SK-N-SH (cell line): Measurements from ENCODE around the gene PHF12. TPM values are rescaled to one million over a fixed set of nuclear protein-coding genes. Genes with fewer than 3 reads are reported as not detected.

Experiments
- CTCF ChIA-PET: fragments of 300-600, 350-600 bp; formaldehyde crosslinking; extraction: SDS; loops from one replicate; lab custom pipeline; 2021; lab: Yijun Ruan, JAX
- POLR2A ChIA-PET: fragments of 350-600 bp; sonication (Branson Sonifier 250); formaldehyde crosslinking; extraction: SDS; loops from one replicate; lab custom pipeline; 2020; ENCODE audit warnings: antibody characterized with exemption, inconsistent platforms; lab: Yijun Ruan, JAX
- DNase-seq: peaks from one replicate; pipeline ENCODE4 v3.0.0; 2012
- H2AFZ ChIP-seq: fragments of 200-600 bp; sonication (generic); 2 replicates; pipeline ENCODE4 v1.8.1; 2016; ENCODE audit warnings: antibody characterized with exemption, mild to moderate bottlenecking, low read depth
- H3F3A ChIP-seq: fragments of 200-600 bp; sonication (generic); replicated peaks from 2 replicates; pipeline ENCODE3; 2016; ENCODE audit warnings: antibody characterized with exemption, mild to moderate bottlenecking; ENCODE audit not compliant: insufficient read depth
- H3K27ac ChIP-seq, 2 experiments: fragments of 200-500 bp in 1 of 2; fragments of 200-600 bp in 1 of 2; sonication (Bioruptor generic) in 1 of 2; sonication (generic), shearing (Covaris generic) in 1 of 2; 2 replicates each; pipeline versions ENCODE4 v1.5.1 to v1.6.1; 2014 to 2016; ENCODE audit warnings: low read depth in 2 of 2, inconsistent platforms in 1 of 2, low read length in 1 of 2, mild to moderate bottlenecking in 1 of 2, mixed read lengths in 1 of 2
- H3K27me3 ChIP-seq: fragments of 200-600 bp; sonication (generic), shearing (Covaris generic); 2 replicates; pipeline ENCODE4 v1.6.1; 2016; ENCODE audit warnings: mixed run types; ENCODE audit not compliant: insufficient read depth
- H3K36me3 ChIP-seq, 2 experiments: fragments of 200-500 bp in 1 of 2; fragments of 200-600 bp in 1 of 2; sonication (Bioruptor generic) in 1 of 2; sonication (generic) in 1 of 2; replicated peaks in 1 of 2; 2 replicates each; pipeline versions ENCODE3 to v1.5.1; 2014 to 2016; ENCODE audit warnings: low read length in 1 of 2, mild to moderate bottlenecking in 1 of 2; ENCODE audit not compliant: insufficient read depth in 2 of 2, control insufficient read depth in 1 of 2
- H3K4me1 ChIP-seq, 2 experiments: fragments of 200-500 bp in 1 of 2; fragments of 200-600 bp in 1 of 2; sonication (Bioruptor generic) in 1 of 2; sonication (generic), shearing (Covaris generic) in 1 of 2; 2 replicates each; pipeline versions ENCODE4 v1.5.1 to v1.6.1; 2014 to 2016; ENCODE audit warnings: low read depth in 1 of 2, low read length in 1 of 2, mixed run types in 1 of 2; ENCODE audit not compliant: insufficient read depth in 2 of 2, control insufficient read depth in 1 of 2
- H3K4me2 ChIP-seq: fragments of 200-600 bp; sonication (generic), shearing (Covaris generic); 2 replicates; pipeline ENCODE4 v1.6.1; 2017; ENCODE audit warnings: mixed run types
- H3K4me3 ChIP-seq, 2 experiments: fragments of 200-500 bp in 1 of 2; fragments of 200-600 bp in 1 of 2; sonication (Bioruptor generic) in 1 of 2; sonication (generic), shearing (Covaris generic) in 1 of 2; 2 replicates each; pipeline versions ENCODE4 v1.5.1 to v1.8.1; 2014 to 2016; ENCODE audit warnings: low read depth in 2 of 2, inconsistent platforms in 1 of 2, low read length in 1 of 2, mild to moderate bottlenecking in 1 of 2, mixed read lengths in 1 of 2, moderate library complexity in 1 of 2
- H3K79me2 ChIP-seq: fragments of 200-600 bp; sonication (generic); 2 replicates; pipeline ENCODE4 v1.8.1; 2017; ENCODE audit warnings: mild to moderate bottlenecking; ENCODE audit not compliant: insufficient read depth
- H3K9ac ChIP-seq: fragments of 200-600 bp; sonication (generic); 2 replicates; pipeline ENCODE4 v1.6.1; 2017; ENCODE audit warnings: mixed run types
- H3K9me2 ChIP-seq: fragments of 200-600 bp; sonication (generic); 2 replicates; pipeline ENCODE4 v1.6.1; 2017; ENCODE audit warnings: mixed run types
- H3K9me3 ChIP-seq: fragments of 200-600 bp; sonication (generic); 2 replicates; pipeline ENCODE4 v1.6.1; 2017; ENCODE audit warnings: mixed run types, mild to moderate bottlenecking, moderate library complexity
- H4K20me1 ChIP-seq: fragments of 200-600 bp; sonication (generic); 2 replicates; pipeline ENCODE4 v1.6.1; 2017; ENCODE audit warnings: mild to moderate bottlenecking, mixed run types; ENCODE audit not compliant: insufficient read depth
- ELF1 ChIP-seq: IDR thresholded peaks from 2 replicates; pipeline ENCODE4 v1.4.0; 2012
- EZH2phosphoT487 ChIP-seq: fragments of 200-600 bp; sonication (generic); IDR thresholded peaks from 2 replicates; pipeline ENCODE4 v1.6.1; 2017; ENCODE audit warnings: low read depth, mixed run types, mild to moderate bottlenecking, antibody characterized with exemption, moderate library complexity, borderline replicate concordance
- FOSL2 ChIP-seq: IDR thresholded peaks from 2 replicates; pipeline ENCODE4 v1.4.0; 2012; ENCODE audit warnings: low read depth, mild to moderate bottlenecking, moderate library complexity, borderline replicate concordance
- FOXJ3 ChIP-seq: sonication (generic); formaldehyde crosslinking; IDR thresholded peaks from 2 replicates; pipeline ENCODE4 v1.5.1; 2020; ENCODE audit warnings: mild to moderate bottlenecking, missing genetic modification reagents
- GATA2 ChIP-seq: sonication (generic); formaldehyde crosslinking; IDR thresholded peaks from 2 replicates; pipeline ENCODE4 v1.5.0; 2020; ENCODE audit warnings: mild to moderate bottlenecking, missing genetic modification reagents
- JUND ChIP-seq: IDR thresholded peaks from 2 replicates; pipeline ENCODE4 v1.4.0; 2012
- MEF2A ChIP-seq: IDR thresholded peaks from 2 replicates; pipeline ENCODE4 v1.4.0; 2012; ENCODE audit warnings: low read depth, borderline replicate concordance
- MXI1 ChIP-seq: IDR thresholded peaks from 2 replicates; pipeline ENCODE4 v1.6.1; 2012; ENCODE audit warnings: mild to moderate bottlenecking, low read depth, low read length, improper control_type of control experiment
- NRF1 ChIP-seq: IDR thresholded peaks from 2 replicates; pipeline ENCODE4 v1.6.1; 2012; ENCODE audit warnings: low read depth, mild to moderate bottlenecking, low read length
- PBX3 ChIP-seq: IDR thresholded peaks from 2 replicates; pipeline ENCODE4; 2012
- POLR2AphosphoS5 ChIP-seq: IDR thresholded peaks from 2 replicates; pipeline ENCODE4 v1.6.1; 2012; ENCODE audit warnings: low read depth, low read length
- RAD21 ChIP-seq: IDR thresholded peaks from 2 replicates; pipeline ENCODE4 v1.6.1; 2012; ENCODE audit warnings: mild to moderate bottlenecking, low read length
- RXRA ChIP-seq: IDR thresholded peaks from 2 replicates; pipeline ENCODE4 v1.4.0; 2012; ENCODE audit warnings: low read depth, mild to moderate bottlenecking, borderline replicate concordance
- SIN3A ChIP-seq: IDR thresholded peaks from 2 replicates; pipeline ENCODE4 v1.6.1; 2012; ENCODE audit warnings: low read depth, mild to moderate bottlenecking, low read length, moderate library complexity, borderline replicate concordance
- SMC3 ChIP-seq: IDR thresholded peaks from 2 replicates; pipeline ENCODE4 v1.6.1; 2012; ENCODE audit warnings: low read depth, low read length, improper control_type of control experiment
- TAF1 ChIP-seq: IDR thresholded peaks from 2 replicates; pipeline ENCODE4 v1.6.1; 2012; ENCODE audit warnings: low read depth, mild to moderate bottlenecking, low read length, moderate library complexity, borderline replicate concordance
- TCF12 ChIP-seq: IDR thresholded peaks from 2 replicates; pipeline ENCODE4 v1.4.0; 2012
- TEAD4 ChIP-seq: IDR thresholded peaks from 2 replicates; pipeline ENCODE4 v1.4.0; 2012; ENCODE audit warnings: mild to moderate bottlenecking, borderline replicate concordance; ENCODE audit not compliant: insufficient read depth
- USF2 ChIP-seq: fragments of 150-350 bp; IDR thresholded peaks from 2 replicates; pipeline ENCODE4 v1.6.1; 2017; ENCODE audit warnings: antibody characterized with exemption, low read length, low read depth, borderline replicate concordance
- YY1 ChIP-seq: IDR thresholded peaks from 2 replicates; pipeline ENCODE4 v1.4.0; 2012; ENCODE audit warnings: low read depth, mild to moderate bottlenecking
- WGBS: methylation state at CpG from one replicate; pipeline ENCODE4 v1.1.6; 2017; ENCODE audit warnings: low lambda C conversion rate; 5-methylcytosine and 5-hydroxymethylcytosine counted together
- polyA plus RNA-seq, 3 experiments: library from polyadenylated mRNA; depleted of rRNA; stranded (reverse); fragments of >200 nt; gene quantifications; 2 replicates each; pipeline ENCODE4 v1.2.3, GENCODE V29; 2012
- TF ChIP-seq, protein P1 (sequence below): fragments of 150-350 bp; IDR thresholded peaks from 2 replicates; pipeline ENCODE4 v1.6.1; 2016; ENCODE audit warnings: mild to moderate bottlenecking, low read depth, low read length

PHF12 gene
- polyA plus RNA-seq, 1 of the 3 experiments (the other 2 are of a cell fraction) = 24.0 TPM

DNA sequence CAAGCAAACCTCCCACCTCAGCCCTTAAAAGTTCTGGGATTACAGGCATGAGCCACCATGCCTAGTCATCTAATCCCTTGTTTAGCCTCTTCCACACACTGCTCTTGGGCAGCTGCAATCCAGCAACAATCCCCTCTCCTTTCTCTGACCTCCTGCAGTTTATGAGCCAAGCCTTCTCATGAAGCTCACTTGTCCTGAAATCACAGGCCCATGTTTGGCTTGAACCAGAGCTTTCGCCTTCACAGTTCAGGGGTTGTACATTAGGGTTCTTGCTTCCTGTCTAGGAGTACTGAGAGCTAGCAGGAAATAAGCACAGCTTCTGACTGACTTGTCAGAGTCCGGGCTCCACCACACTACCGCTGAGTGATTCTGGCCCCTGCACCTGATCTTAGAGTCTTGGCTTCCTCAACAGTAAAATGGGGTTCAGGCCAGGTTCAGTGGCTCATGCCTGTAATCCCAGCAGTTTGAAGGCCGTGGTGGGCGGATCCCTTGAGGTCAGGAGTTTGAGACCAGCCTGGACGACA is 80.2 kb downstream of the PHF12 start:
- Histone ChIP-seq H3K27ac (no peak overlapping the region), H3F3A (peaks cover 3% of the 10 kb centered on the region), H3K79me2 (no peaks in the 10 kb centered on the region), H3K9me2 (no peaks in the 10 kb centered on the region), H3K4me3 (no peak overlapping the region), H4K20me1 (no peaks in the 10 kb centered on the region), H3K36me3 (no peaks in the 10 kb centered on the region), H3K27me3 (no peaks in the 10 kb centered on the region), H3K9me3 (no peaks in the 10 kb centered on the region), H2AFZ (no peak overlapping the region), H3K4me2 (no peak overlapping the region), H3K4me1 (no peaks in the 10 kb centered on the region), H3K9ac (no peak overlapping the region)
- WGBS = 98% methylated on average over 6 of the region's 6 CpGs
- POLR2A ChIA-PET = no interaction called here
- CTCF ChIA-PET = interaction anchor here (1.1 to 2.0 kb wide), 2 partner anchors 11 to 107 kb away, joined by 4 to 6 read pairs; no protein-coding TSS in a partner anchor
- TF ChIP-seq SIN3A (no peak), MXI1 (no peak), JUND (no peak), USF2 (no peak), TAF1 (no peak), RXRA (no peak), ELF1 (no peak), PBX3 (no peak), TCF12 (no peak), SMC3 (no peak)
- DNase-seq = no peak

DNA sequence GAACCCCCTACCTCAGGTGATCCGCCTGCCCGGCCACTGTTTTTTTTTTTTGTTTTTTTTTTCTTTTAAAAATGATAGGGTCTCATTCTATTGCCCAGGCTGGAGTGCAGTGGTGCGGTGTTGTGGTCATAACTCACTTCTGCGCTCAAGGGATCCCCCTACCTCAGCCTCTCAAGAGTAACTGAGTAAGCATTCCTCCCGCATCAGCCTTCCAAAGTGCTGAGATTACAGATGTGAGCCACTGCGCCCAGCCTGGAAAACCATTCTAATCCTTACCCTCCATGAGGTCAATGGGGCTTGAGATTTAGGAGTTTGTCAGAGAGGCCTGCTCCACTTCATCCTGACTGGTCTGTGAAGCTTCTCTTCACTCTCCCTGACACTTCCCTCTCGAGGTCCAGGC is 84.0 kb downstream of the PHF12 start:
- Histone ChIP-seq H3K9me2 (no peaks in the 10 kb centered on the region), H3K4me3 (no peak overlapping the region), H3K9me3 (no peaks in the 10 kb centered on the region), H3F3A (no peaks in the 10 kb centered on the region), H3K4me2 (no peak overlapping the region), H3K79me2 (no peaks in the 10 kb centered on the region), H3K27me3 (no peaks in the 10 kb centered on the region), H3K36me3 (no peaks in the 10 kb centered on the region), H2AFZ (no peak overlapping the region), H4K20me1 (no peaks in the 10 kb centered on the region), H3K9ac (no peak overlapping the region), H3K27ac (no peak overlapping the region), H3K4me1 (no peaks in the 10 kb centered on the region)
- TF ChIP-seq TEAD4 = no peak
- no peak for TF ChIP-seq SIN3A
- TF ChIP-seq POLR2AphosphoS5 = no peak
- no peak for TF ChIP-seq TCF12
- no peak for TF ChIP-seq MXI1
- TF ChIP-seq EZH2phosphoT487 = no peak
- TF ChIP-seq YY1 = no peak
- no peak for TF ChIP-seq FOXJ3
- TF ChIP-seq FOSL2 = no peak
- TF ChIP-seq SMC3 = no peak
- TF ChIP-seq GATA2 (CRISPR knock-in tag) = no peak
- no peak for TF ChIP-seq TAF1
- no peak for TF ChIP-seq RAD21
- no peak for TF ChIP-seq NRF1
- no peak for TF ChIP-seq MEF2A
- TF ChIP-seq PBX3 = no peak
- TF ChIP-seq, protein P1, sequence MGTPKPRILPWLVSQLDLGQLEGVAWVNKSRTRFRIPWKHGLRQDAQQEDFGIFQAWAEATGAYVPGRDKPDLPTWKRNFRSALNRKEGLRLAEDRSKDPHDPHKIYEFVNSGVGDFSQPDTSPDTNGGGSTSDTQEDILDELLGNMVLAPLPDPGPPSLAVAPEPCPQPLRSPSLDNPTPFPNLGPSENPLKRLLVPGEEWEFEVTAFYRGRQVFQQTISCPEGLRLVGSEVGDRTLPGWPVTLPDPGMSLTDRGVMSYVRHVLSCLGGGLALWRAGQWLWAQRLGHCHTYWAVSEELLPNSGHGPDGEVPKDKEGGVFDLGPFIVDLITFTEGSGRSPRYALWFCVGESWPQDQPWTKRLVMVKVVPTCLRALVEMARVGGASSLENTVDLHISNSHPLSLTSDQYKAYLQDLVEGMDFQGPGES = no peak
- TF ChIP-seq JUND = no peak
- POLR2A ChIA-PET = no interaction called here
- CTCF ChIA-PET = no interaction called here
- DNase-seq = no peak
- 92% methylated on average over 7 of the region's 7 CpGs for WGBS
